GM19328 (cell line): ENCODE results near the gene ZP2.
"Not testable (repeated sequence)": the region's sequence is repeated elsewhere in the genome, so short reads cannot be mapped to it uniquely, and the experiment has no call there.

Experiments
- ATAC-seq: cut with Tn5 transposase; IDR thresholded peaks from one replicate; pipeline ENCODE4 v1.9.1; 2021; ENCODE audit warnings: mild to moderate bottlenecking, moderate library complexity; ENCODE audit not compliant: unreplicated experiment

ZP2 gene

GRCh38 chr16:21175397-21175796 is 36.0 kb downstream of the ZP2 start:
- no peak for ATAC-seq

- no peak for ATAC-seq
Measured at GRCh38 chr16:21172650-21173049, 38.7 kb downstream of the ZP2 start.

- ATAC-seq, result not testable (repeated sequence)
Measured at GRCh38 chr16:21170116-21170515, 41.3 kb downstream of the ZP2 start.

- ATAC-seq, result no peak
Measured at GRCh38 chr16:21169249-21169981, 42.0 kb downstream of the ZP2 start.

GRCh38 chr16:21167929-21168602 is 43.3 kb downstream of the ZP2 start:
- ATAC-seq, result no peak

- ATAC-seq, result no peak
Measured at GRCh38 chr16:21167360-21167759, 44.0 kb downstream of the ZP2 start.

GRCh38 chr16:21166561-21166961 is 44.8 kb downstream of the ZP2 start:
- no peak for ATAC-seq

- ATAC-seq, result no peak
Measured at GRCh38 chr16:21164521-21165168, 46.7 kb downstream of the ZP2 start.

GRCh38 chr16:21163576-21163975 is 47.8 kb downstream of the ZP2 start:
- no peak for ATAC-seq

GRCh38 chr16:21162661-21163151 is 48.7 kb downstream of the ZP2 start:
- ATAC-seq, result no peak

GRCh38 chr16:21161211-21161610 is 50.2 kb downstream of the ZP2 start:
- no peak for ATAC-seq

GRCh38 chr16:21160276-21160675 is 51.1 kb downstream of the ZP2 start:
- ATAC-seq, result no peak

GRCh38 chr16:21159281-21159951 is 52.0 kb downstream of the ZP2 start:
- no peak for ATAC-seq

GRCh38 chr16:21158208-21159110 is 52.9 kb downstream of the ZP2 start, which contains the start of gene LDAF1:
LDAF1 (plus strand) TSS chr16:21158674; CDS start chr16:21161183, 2,509 bp downstream.
- ATAC-seq, result peak; percentile 79

- ATAC-seq, result no peak
Measured at GRCh38 chr16:21157632-21158031, 53.7 kb downstream of the ZP2 start.

- no peak for ATAC-seq
Measured at GRCh38 chr16:21156767-21157467, 54.5 kb downstream of the ZP2 start.

GRCh38 chr16:21156011-21156410 is 55.4 kb downstream of the ZP2 start:
- ATAC-seq, result not testable (repeated sequence)

GRCh38 chr16:21153124-21153729 is 58.1 kb downstream of the ZP2 start:
- ATAC-seq, result not testable (repeated sequence)
